Uterus (tissue), 2 donors: ENCODE data around the gene MBD2.

ENCODE experiments used
- CTCF ChIP-seq, 4 experiments: fragments of 200-600 bp in 2 of 4; fragments of 450-650 bp in 2 of 4; sonication (generic) in 2 of 4; IDR thresholded peaks; one replicate each; pipeline ENCODE4 v1.5.1; 2016 to 2019; ENCODE audit warnings: antibody characterized with exemption in 4 of 4, mild to moderate bottlenecking in 2 of 4, moderate library complexity in 1 of 4
- POLR2A ChIP-seq, 2 donors: fragments of 450-650 bp; IDR thresholded peaks; one replicate each; pipeline ENCODE4 v1.6.1; 2016; ENCODE audit warnings: antibody characterized with exemption in 2 of 2, mild to moderate bottlenecking in 1 of 2, moderate library complexity in 1 of 2

- TF ChIP-seq CTCF (IDR thresholded peaks at IDR 0.05) (no peak), POLR2A (IDR thresholded peaks at IDR 0.05) (no peak)
Measured at GRCh38 chr18:54163453-54163852, 61.0 kb downstream of the MBD2 start.
